Activated gamma-delta T cell treated with anti-CD3 and anti-CD28 coated beads, Interleukin-2, amount 50 U/mL, for 16 hours (primary cell): Measurements from ENCODE around the gene INPP4A.

Source experiments
- DNase-seq: peaks from one replicate; pipeline ENCODE4 v3.0.0-alpha.2; 2020; ENCODE audit warnings: low read depth

The INPP4A gene

GRCh38 chr2:98541906-98542305 lies 97.2 kb downstream of the INPP4A start:
- DNase-seq: no peak

GRCh38 chr2:98543214-98543613 lies 98.6 kb downstream of the INPP4A start:
- no peak for DNase-seq

- no peak for DNase-seq
These were observed 99.2 kb downstream of the INPP4A start for GRCh38 chr2:98543842-98544241.

- no peak for DNase-seq
These were observed 100.9 kb downstream of the INPP4A start for GRCh38 chr2:98545591-98545990.

GRCh38 chr2:98546186-98546585 lies 101.5 kb downstream of the INPP4A start:
- DNase-seq: no peak

GRCh38 chr2:98547092-98547790 lies 102.6 kb downstream of the INPP4A start:
- DNase-seq: no peak

GRCh38 chr2:98548920-98549818 lies 104.5 kb downstream of the INPP4A start:
- DNase-seq: no peak

- DNase-seq: no peak
These were observed 105.5 kb downstream of the INPP4A start for GRCh38 chr2:98550165-98550564.

- DNase-seq: no peak
These were observed 106.7 kb downstream of the INPP4A start for GRCh38 chr2:98551316-98551715.

- no peak for DNase-seq
These were observed 108.0 kb downstream of the INPP4A start for GRCh38 chr2:98552499-98553179.

- DNase-seq: no peak
These were observed 109.6 kb downstream of the INPP4A start for GRCh38 chr2:98554116-98554861.

GRCh38 chr2:98555696-98556095 lies 111.0 kb downstream of the INPP4A start:
- DNase-seq: no peak

GRCh38 chr2:98556344-98557033 lies 111.8 kb downstream of the INPP4A start:
- no peak for DNase-seq

- DNase-seq: no peak
These were observed 114.3 kb downstream of the INPP4A start for GRCh38 chr2:98558852-98559530.

- no peak for DNase-seq
These were observed 114.9 kb downstream of the INPP4A start for GRCh38 chr2:98559581-98559980.

GRCh38 chr2:98560256-98560771 lies 115.7 kb downstream of the INPP4A start:
- no peak for DNase-seq

GRCh38 chr2:98561018-98561417 lies 116.4 kb downstream of the INPP4A start:
- no peak for DNase-seq

- no peak for DNase-seq
These were observed 117.4 kb downstream of the INPP4A start for GRCh38 chr2:98561902-98562695.

GRCh38 chr2:98563394-98563793 lies 118.7 kb downstream of the INPP4A start:
- DNase-seq: no peak
